HL-60 (cell line): Measurements from ENCODE around the gene CD3G.

ENCODE experiments used
- POLR2AphosphoS5 ChIP-seq: IDR thresholded peaks from 2 replicates; pipeline ENCODE4 v1.6.1; 2012; ENCODE audit warnings: low read depth
- SPI1 ChIP-seq: IDR thresholded peaks from 2 replicates; pipeline ENCODE4 v1.6.1; 2012; ENCODE audit warnings: low read depth, mild to moderate bottlenecking, borderline replicate concordance
- TF ChIP-seq, protein P1 (sequence below): IDR thresholded peaks from one replicate; pipeline ENCODE4 v1.5.1; 2011; ENCODE audit warnings: low read length, control low read depth, inconsistent platforms; ENCODE audit not compliant: insufficient read depth
- TF ChIP-seq, protein P2 (sequence below): IDR thresholded peaks from 2 replicates; pipeline ENCODE4 v1.6.1; 2012; ENCODE audit warnings: low read depth; ENCODE audit not compliant: insufficient replicate concordance

DNA sequence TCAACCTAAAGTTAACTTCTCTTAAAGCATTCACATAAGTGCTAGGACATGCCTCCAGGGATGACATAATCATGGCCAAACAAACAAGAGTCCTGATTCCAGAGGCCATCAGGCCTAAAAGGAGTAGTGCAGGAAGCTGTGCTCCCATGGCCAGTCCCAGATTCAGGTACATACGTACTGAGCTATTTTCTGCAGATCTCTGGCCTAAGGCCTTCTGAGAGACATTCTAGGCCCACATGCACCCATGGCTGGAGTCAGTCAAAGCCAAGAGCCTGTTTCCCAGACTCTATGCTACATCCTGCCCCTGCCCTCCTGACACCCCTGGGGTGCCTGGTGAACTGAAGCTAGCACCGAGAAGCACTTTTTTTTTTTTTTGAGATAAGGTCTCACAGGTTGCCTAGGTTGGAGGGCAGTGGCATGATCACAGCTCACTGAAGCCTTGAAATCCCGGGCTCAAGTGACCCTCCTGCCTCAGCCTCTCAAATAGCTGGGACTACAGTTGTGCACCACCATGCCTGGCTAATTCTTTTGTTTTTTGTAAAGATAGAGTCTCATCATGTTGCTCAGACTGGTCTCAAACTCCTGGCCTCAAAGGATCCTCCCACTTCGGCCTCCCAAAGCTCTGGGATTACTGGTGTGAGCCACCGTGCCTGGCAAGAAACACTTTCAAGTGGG is 2.2 kb upstream of the CD3G start:
- TF ChIP-seq, protein P1, sequence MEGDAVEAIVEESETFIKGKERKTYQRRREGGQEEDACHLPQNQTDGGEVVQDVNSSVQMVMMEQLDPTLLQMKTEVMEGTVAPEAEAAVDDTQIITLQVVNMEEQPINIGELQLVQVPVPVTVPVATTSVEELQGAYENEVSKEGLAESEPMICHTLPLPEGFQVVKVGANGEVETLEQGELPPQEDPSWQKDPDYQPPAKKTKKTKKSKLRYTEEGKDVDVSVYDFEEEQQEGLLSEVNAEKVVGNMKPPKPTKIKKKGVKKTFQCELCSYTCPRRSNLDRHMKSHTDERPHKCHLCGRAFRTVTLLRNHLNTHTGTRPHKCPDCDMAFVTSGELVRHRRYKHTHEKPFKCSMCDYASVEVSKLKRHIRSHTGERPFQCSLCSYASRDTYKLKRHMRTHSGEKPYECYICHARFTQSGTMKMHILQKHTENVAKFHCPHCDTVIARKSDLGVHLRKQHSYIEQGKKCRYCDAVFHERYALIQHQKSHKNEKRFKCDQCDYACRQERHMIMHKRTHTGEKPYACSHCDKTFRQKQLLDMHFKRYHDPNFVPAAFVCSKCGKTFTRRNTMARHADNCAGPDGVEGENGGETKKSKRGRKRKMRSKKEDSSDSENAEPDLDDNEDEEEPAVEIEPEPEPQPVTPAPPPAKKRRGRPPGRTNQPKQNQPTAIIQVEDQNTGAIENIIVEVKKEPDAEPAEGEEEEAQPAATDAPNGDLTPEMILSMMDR, result no peak
- TF ChIP-seq POLR2AphosphoS5 (no peak), SPI1 (no peak)
- TF ChIP-seq, protein P2, sequence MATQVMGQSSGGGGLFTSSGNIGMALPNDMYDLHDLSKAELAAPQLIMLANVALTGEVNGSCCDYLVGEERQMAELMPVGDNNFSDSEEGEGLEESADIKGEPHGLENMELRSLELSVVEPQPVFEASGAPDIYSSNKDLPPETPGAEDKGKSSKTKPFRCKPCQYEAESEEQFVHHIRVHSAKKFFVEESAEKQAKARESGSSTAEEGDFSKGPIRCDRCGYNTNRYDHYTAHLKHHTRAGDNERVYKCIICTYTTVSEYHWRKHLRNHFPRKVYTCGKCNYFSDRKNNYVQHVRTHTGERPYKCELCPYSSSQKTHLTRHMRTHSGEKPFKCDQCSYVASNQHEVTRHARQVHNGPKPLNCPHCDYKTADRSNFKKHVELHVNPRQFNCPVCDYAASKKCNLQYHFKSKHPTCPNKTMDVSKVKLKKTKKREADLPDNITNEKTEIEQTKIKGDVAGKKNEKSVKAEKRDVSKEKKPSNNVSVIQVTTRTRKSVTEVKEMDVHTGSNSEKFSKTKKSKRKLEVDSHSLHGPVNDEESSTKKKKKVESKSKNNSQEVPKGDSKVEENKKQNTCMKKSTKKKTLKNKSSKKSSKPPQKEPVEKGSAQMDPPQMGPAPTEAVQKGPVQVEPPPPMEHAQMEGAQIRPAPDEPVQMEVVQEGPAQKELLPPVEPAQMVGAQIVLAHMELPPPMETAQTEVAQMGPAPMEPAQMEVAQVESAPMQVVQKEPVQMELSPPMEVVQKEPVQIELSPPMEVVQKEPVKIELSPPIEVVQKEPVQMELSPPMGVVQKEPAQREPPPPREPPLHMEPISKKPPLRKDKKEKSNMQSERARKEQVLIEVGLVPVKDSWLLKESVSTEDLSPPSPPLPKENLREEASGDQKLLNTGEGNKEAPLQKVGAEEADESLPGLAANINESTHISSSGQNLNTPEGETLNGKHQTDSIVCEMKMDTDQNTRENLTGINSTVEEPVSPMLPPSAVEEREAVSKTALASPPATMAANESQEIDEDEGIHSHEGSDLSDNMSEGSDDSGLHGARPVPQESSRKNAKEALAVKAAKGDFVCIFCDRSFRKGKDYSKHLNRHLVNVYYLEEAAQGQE, result no peak
